Smooth muscle cell (in vitro differentiated cells): ENCODE results near the gene AMBRA1. TPM values are rescaled to one million over a fixed set of nuclear protein-coding genes. Genes with fewer than 3 reads are reported as not detected.

Source experiments
- DNase-seq: peaks from one replicate; lab custom pipeline; 2025; ENCODE audit not compliant: unreplicated experiment; lab: John Stamatoyannopoulos, UW
- H2AFZ ChIP-seq: fragments of 200-600 bp; sonication (generic); 2 replicates; pipeline ENCODE4 v1.6.0; 2016; ENCODE audit warnings: antibody characterized with exemption, low read depth, mild to moderate bottlenecking
- H3F3A ChIP-seq: fragments of 200-600 bp; sonication (generic); 2 replicates; pipeline ENCODE4 v1.6.0; 2017; ENCODE audit warnings: antibody characterized with exemption, low read depth
- H3K27ac ChIP-seq: fragments of 200-600 bp; sonication (generic); 2 replicates; pipeline ENCODE4 v1.5.1; 2016; ENCODE audit warnings: low read depth, mild to moderate bottlenecking
- H3K27me3 ChIP-seq: fragments of 200-600 bp; sonication (generic); 2 replicates; pipeline ENCODE4 v1.6.1; 2016; ENCODE audit warnings: low read depth, mild to moderate bottlenecking
- H3K36me3 ChIP-seq: fragments of 200-600 bp; sonication (generic); 2 replicates; pipeline ENCODE4 v1.5.1; 2016; ENCODE audit warnings: low read depth
- H3K4me1 ChIP-seq: fragments of 200-600 bp; sonication (generic); 2 replicates; pipeline ENCODE4 v1.5.1; 2016; ENCODE audit warnings: low read depth
- H3K4me2 ChIP-seq: fragments of 200-600 bp; sonication (generic); 2 replicates; pipeline ENCODE4 v1.6.0; 2016; ENCODE audit warnings: mild to moderate bottlenecking
- H3K4me3 ChIP-seq: fragments of 200-600 bp; sonication (generic); 2 replicates; pipeline ENCODE4 v1.5.1; 2016; ENCODE audit warnings: mild to moderate bottlenecking
- H3K79me2 ChIP-seq: fragments of 200-600 bp; sonication (generic); 2 replicates; pipeline ENCODE4 v1.6.0; 2016; ENCODE audit warnings: low read depth, mild to moderate bottlenecking
- H3K9ac ChIP-seq: fragments of 200-600 bp; sonication (generic); 2 replicates; pipeline ENCODE4 v1.6.0; 2016; ENCODE audit warnings: low read depth
- H3K9me3 ChIP-seq: fragments of 200-600 bp; sonication (generic); replicated peaks from 2 replicates; pipeline ENCODE4 v1.5.1; 2016; ENCODE audit warnings: low read depth
- H4K20me1 ChIP-seq: fragments of 200-600 bp; sonication (generic); 2 replicates; pipeline ENCODE4 v1.6.0; 2016; ENCODE audit warnings: low read depth
- CTCF ChIP-seq: fragments of 200-600 bp; sonication (generic); IDR thresholded peaks from 2 replicates; pipeline ENCODE4 v1.5.1; 2017; ENCODE audit warnings: borderline replicate concordance, mild to moderate bottlenecking, antibody characterized with exemption; ENCODE audit not compliant: insufficient read depth, poor library complexity, severe bottlenecking
- WGBS: methylation state at CpG from one replicate; pipeline ENCODE4 v1.1.7; 2016; ENCODE audit warnings: low lambda C conversion rate; 5-methylcytosine and 5-hydroxymethylcytosine counted together
- polyA plus RNA-seq: library from polyadenylated mRNA; unstranded; fragments of >200 nt; fragmentation: Nextera tagmentation; extraction: Ambion mirVana; gene quantifications from 2 replicates; pipeline ENCODE4 v1.2.1, GENCODE V29; 2016
- total RNA-seq: library from RNA; depleted of rRNA; stranded (reverse); fragments of >200 nt; gene quantifications from 2 replicates; pipeline ENCODE4 v1.2.3, GENCODE V29; 2014

The AMBRA1 gene
- total and polyA plus RNA-seq, 2 experiments from 2014 or later, result 10.3 to 38.3 TPM

DNA sequence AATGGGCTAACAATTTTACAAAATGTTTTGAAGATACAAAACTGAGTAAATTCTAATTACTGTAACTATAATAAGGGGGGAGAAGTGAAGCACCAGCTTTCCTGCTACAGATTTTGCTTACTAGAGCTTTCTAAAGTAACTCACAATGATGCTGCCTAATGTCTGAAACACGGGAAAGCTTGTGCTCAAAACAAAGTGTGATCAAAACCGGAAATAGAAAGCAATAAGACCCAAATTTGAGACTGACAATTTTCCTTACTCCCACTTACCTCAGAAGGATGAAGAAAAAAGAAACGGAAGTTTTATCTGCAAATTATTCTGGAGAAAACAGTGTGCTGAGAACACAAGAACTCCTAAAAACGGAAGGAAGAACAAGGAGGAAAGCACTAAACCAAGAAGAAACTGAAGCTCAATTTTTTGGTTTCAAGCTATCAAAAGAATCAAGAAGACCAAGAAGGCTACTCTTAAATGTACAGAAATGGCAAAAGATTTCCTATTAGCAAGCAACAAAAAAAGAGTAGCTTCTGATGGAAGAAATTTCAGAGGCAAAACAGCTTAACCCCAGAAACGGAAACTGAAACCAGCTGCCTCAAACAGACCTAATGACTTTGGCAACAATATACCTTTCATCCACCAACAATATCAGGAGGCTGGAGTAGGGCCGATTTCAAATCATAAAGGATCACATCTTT, 33.4 kb downstream of the AMBRA1 start:
- H3K9me3 ChIP-seq, result no peaks in the 10 kb centered on the region
- no peak overlapping the region for H3K4me3 ChIP-seq
- peaks cover 98% of the 10 kb centered on the region for H3K79me2 ChIP-seq
- DNase-seq, result no peak
- peaks cover 4% of the 10 kb centered on the region for H3K4me1 ChIP-seq
- H4K20me1 ChIP-seq, result peaks cover 99% of the 10 kb centered on the region
- no peaks in the 10 kb centered on the region for H3K27me3 ChIP-seq
- H3K36me3 ChIP-seq, result no peaks in the 10 kb centered on the region
- no peak overlapping the region for H3K9ac ChIP-seq
- H3K4me2 ChIP-seq, result no peak overlapping the region
- 92% methylated on average over 6 of the region's 6 CpGs for WGBS
- H3K27ac ChIP-seq, result no peak overlapping the region
- H2AFZ ChIP-seq, result no peak overlapping the region
- H3F3A ChIP-seq, result no peaks in the 10 kb centered on the region
- no peak for TF ChIP-seq CTCF

DNA sequence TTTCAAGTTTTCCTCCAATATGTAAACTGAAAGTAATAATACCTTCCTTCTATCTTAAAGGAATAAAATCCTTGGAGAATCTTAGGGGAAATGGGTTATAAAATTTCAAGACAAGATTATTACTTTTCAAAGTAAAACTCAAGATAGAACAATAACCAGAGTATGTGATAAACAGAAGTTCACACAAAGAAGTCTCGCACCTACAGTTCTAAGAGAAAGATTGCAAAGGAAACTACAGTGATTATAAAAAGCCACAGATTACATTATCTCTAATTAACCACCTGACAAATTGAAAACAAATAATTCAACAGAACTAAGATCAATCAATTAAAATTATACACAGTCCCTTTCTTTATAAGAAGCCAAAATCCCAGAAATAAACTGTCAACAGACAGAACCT, 34.0 kb downstream of the AMBRA1 start:
- WGBS, result 93% methylated on average over 1 of the region's 1 CpG
- H2AFZ ChIP-seq, result no peak overlapping the region
- peaks cover 10% of the 10 kb centered on the region for H3K4me1 ChIP-seq
- H3K27me3 ChIP-seq, result no peaks in the 10 kb centered on the region
- H3K4me3 ChIP-seq, result no peak overlapping the region
- H3K27ac ChIP-seq, result no peak overlapping the region
- no peak overlapping the region for H3K9ac ChIP-seq
- peaks cover 97% of the 10 kb centered on the region for H3K79me2 ChIP-seq
- TF ChIP-seq CTCF, result no peak
- DNase-seq, result no peak
- H3K36me3 ChIP-seq, result no peaks in the 10 kb centered on the region
- no peak overlapping the region for H3K4me2 ChIP-seq
- no peaks in the 10 kb centered on the region for H3K9me3 ChIP-seq
- peaks cover 99% of the 10 kb centered on the region for H4K20me1 ChIP-seq
- H3F3A ChIP-seq, result peaks cover 3% of the 10 kb centered on the region

- WGBS, result 44% methylated on average over 7 of the region's 7 CpGs
- Histone ChIP-seq H3K9ac (no peak overlapping the region), H3K4me2 (no peak overlapping the region), H2AFZ (no peak overlapping the region), H3K27me3 (no peaks in the 10 kb centered on the region), H3K79me2 (peaks cover 87% of the 10 kb centered on the region), H3K9me3 (no peaks in the 10 kb centered on the region), H3K36me3 (no peaks in the 10 kb centered on the region), H3K4me3 (no peak overlapping the region), H4K20me1 (peaks cover 99% of the 10 kb centered on the region), H3F3A (peaks cover 3% of the 10 kb centered on the region), H3K4me1 (peaks cover 22% of the 10 kb centered on the region), H3K27ac (no peak overlapping the region)
- no peak for DNase-seq
- no peak for TF ChIP-seq CTCF
Observed at GRCh38 chr11:46557684-46558151, 36.1 kb downstream of the AMBRA1 start.
